Measurements from ENCODE around the gene TRIM24.

- TF ChIP-seq CTCF (IDR thresholded peaks at IDR 0.05; ENCODE audit: low read length) (no peak), EZH2 (IDR thresholded peaks at IDR 0.05; ENCODE audit: borderline replicate concordance, low read length) (no peak)
Observed at GRCh38 chr7:138627361-138627760, 167.3 kb downstream of the TRIM24 start.
